Measurements from ENCODE around the gene TPK1.

Gene TPK1

DNA sequence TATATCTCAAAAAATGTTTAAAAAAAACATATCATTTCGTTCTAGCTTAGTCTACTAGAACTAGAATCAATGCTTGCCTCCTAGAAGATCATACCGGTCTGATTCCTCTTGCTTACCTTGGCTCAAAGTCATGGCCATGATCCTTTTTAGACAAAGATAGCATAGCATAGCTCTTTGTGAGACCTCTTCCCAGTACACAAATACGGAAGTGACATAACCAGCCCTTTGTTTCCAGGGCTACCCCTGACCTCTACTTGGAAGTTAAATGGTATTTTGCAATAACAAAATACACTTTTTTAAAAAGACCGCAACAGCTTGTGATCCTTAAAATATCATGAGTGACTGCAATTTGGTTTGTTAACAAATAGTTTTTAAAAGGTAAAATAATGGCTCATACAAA is 301.7 kb downstream of the TPK1 start:
- peaks cover 4% of the 10 kb centered on the region for H3K9me3 ChIP-seq (ENCODE audit: severe bottlenecking)

DNA sequence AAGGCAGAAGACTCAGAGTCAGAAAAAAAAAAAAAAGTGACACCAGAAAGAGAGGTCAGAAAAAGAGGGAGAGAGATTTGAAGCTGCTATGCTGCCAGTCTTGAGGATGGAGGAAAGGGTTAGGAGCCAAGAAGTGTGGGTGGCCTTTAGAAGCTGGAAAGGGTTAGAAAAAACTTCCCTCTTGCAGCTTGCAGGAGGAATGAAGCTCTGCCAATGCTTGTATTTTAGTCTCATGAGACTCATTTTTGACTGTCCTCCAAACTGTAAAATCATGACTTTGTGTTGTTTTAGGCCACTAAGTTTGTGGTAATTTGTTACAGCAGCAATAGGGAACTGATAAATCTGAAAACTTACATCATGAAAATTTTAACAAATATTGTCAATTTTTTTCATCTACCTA is 304.7 kb downstream of the TPK1 start:
- Histone ChIP-seq H3K27ac (peak overlapping the region; percentile 59), H3K4me3 (ENCODE audit: low read depth, low read length) (no peak overlapping the region), H3K27me3 (ENCODE audit: insufficient read depth, low read depth, severe bottlenecking) (no peaks in the 10 kb centered on the region), H3K9me3 (ENCODE audit: severe bottlenecking) (peaks cover 4% of the 10 kb centered on the region), H3K36me3 (no peaks in the 10 kb centered on the region)
- DNase-seq, result no peak
- TF ChIP-seq, protein P1, sequence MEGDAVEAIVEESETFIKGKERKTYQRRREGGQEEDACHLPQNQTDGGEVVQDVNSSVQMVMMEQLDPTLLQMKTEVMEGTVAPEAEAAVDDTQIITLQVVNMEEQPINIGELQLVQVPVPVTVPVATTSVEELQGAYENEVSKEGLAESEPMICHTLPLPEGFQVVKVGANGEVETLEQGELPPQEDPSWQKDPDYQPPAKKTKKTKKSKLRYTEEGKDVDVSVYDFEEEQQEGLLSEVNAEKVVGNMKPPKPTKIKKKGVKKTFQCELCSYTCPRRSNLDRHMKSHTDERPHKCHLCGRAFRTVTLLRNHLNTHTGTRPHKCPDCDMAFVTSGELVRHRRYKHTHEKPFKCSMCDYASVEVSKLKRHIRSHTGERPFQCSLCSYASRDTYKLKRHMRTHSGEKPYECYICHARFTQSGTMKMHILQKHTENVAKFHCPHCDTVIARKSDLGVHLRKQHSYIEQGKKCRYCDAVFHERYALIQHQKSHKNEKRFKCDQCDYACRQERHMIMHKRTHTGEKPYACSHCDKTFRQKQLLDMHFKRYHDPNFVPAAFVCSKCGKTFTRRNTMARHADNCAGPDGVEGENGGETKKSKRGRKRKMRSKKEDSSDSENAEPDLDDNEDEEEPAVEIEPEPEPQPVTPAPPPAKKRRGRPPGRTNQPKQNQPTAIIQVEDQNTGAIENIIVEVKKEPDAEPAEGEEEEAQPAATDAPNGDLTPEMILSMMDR (IDR thresholded peaks at IDR 0.05; ENCODE audit: low read depth, low read length), result no peak

More for the DNA sequence above, 301.7 kb downstream of the TPK1 start:
- DNase-seq, result no peak
- Histone ChIP-seq H3K36me3 (no peaks in the 10 kb centered on the region), H3K27me3 (ENCODE audit: insufficient read depth, low read depth, severe bottlenecking) (no peaks in the 10 kb centered on the region), H3K4me3 (ENCODE audit: low read depth, low read length) (no peak overlapping the region), H3K27ac (no peak overlapping the region)
- TF ChIP-seq, protein P1 (IDR thresholded peaks at IDR 0.05; ENCODE audit: low read depth, low read length), result no peak

DNA sequence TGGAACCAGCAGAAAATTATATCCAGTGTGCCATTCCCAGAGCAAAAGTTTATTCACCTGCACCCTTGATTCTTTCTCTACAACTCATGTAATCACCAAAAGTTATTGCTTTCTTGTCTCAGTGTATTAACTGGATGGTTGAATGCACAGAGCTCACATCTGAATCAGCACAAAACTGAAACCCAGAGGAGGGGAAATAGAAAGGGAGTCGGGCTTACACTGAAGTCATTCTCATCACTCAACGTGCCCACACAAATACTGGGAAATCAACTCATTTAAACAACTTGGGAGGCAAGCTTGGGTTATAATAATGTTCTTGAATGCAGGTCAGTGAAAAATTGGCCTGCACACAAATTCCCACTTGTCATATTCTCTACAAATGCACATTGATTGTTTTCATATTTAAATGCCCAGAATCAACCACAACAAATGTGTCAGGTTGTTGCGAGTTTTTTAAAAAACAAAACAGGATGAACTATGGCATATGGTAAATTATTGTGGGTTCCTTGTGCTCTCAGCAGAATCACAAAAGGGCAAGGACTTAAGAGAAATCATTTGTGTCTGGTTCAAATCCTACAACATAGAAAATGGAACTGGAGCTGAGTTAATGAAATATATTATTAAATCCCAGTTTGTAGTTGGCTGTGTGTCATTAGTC is 306.5 kb downstream of the TPK1 start:
- H3K36me3 ChIP-seq, result no peaks in the 10 kb centered on the region
- H3K4me3 ChIP-seq (ENCODE audit: low read depth, low read length), result no peak overlapping the region
- TF ChIP-seq, protein P1 (IDR thresholded peaks at IDR 0.05; ENCODE audit: low read depth, low read length), result no peak
- no peak overlapping the region; the same call in 1 of the 2 replicates for H3K27ac ChIP-seq
- H3K27me3 ChIP-seq (ENCODE audit: insufficient read depth, low read depth, severe bottlenecking), result no peaks in the 10 kb centered on the region
- peaks cover 4% of the 10 kb centered on the region for H3K9me3 ChIP-seq (ENCODE audit: severe bottlenecking)
- DNase-seq, result no peak

DNA sequence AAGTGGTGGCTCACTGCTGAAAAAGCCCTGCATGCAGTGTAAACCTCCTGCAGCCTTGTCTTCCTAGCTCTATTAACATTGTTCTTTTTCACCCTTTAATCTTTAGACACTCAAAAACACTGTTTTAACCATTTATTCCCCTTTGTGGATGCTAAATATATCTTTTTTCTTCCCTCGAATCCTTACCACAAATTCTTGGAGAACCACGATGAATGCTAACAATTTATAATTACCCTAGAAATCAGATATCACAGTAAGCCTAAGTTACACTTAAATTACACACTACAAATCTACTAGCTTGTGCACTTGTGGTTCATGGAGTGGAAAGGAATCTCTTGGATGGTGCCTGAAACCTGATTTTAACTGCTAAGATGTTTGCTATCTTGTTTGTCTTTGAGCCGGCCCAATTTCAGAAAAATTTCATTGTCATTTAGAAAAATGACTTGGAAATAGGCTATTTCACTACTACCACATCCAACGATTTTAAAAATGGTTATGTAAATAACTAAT is 307.3 kb downstream of the TPK1 start:
- no peaks in the 10 kb centered on the region for H3K9me3 ChIP-seq (ENCODE audit: severe bottlenecking)
- no peak for DNase-seq

DNA sequence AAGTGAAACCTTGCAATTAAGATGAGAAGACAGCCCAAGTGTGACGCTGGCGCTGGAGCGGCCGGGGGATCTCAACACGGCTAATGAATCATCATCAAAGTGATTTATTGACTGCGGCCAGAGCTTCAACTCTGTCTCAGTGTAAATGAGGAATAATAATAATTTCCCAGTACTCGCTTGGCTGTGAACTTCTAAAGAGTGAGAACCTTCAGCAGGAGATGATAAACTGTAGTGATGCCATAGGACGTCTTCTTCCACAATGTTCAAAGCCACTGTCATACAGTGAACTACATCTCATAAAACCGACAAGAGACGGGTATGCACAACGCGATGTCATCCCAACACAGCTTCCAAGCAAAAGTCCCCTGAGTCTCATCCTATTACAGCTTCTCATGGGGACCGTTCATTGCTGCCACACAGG is 308.8 kb downstream of the TPK1 start:
- H3K4me3 ChIP-seq (ENCODE audit: low read depth, low read length), result no peak overlapping the region
- no peaks in the 10 kb centered on the region for H3K27me3 ChIP-seq (ENCODE audit: insufficient read depth, low read depth, severe bottlenecking)
- H3K9me3 ChIP-seq (ENCODE audit: severe bottlenecking), result no peaks in the 10 kb centered on the region
- H3K36me3 ChIP-seq, result no peaks in the 10 kb centered on the region
- TF ChIP-seq, protein P1 (IDR thresholded peaks at IDR 0.05; ENCODE audit: low read depth, low read length), result no peak
- no peak for DNase-seq
- no peak overlapping the region for H3K27ac ChIP-seq

More for the DNA sequence above, 307.3 kb downstream of the TPK1 start:
- Histone ChIP-seq H3K27ac (no peak overlapping the region), H3K36me3 (no peaks in the 10 kb centered on the region), H3K4me3 (ENCODE audit: low read depth, low read length) (no peak overlapping the region), H3K27me3 (ENCODE audit: insufficient read depth, low read depth, severe bottlenecking) (no peaks in the 10 kb centered on the region)
- TF ChIP-seq, protein P1 (IDR thresholded peaks at IDR 0.05; ENCODE audit: low read depth, low read length), result no peak

DNA sequence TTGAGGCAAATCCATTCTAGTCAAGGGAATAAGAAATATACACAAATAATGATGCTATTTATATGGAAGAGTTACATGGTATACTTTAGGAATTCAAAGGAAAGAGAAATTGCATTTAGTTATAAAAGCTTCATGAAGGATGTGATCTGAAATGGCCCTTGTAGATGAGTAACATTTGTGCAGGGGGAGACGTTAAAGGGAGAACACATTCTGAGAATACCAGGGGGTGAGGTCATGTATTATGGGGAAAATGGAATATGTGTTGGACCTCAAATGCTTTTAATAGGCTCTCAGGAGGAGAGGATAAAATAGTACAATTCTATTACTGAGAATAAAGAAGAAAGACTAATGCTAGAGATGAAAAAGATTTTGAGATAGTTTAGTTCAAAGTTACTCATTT is 309.9 kb downstream of the TPK1 start:
- Histone ChIP-seq H3K4me3 (ENCODE audit: low read depth, low read length) (no peak overlapping the region), H3K36me3 (no peaks in the 10 kb centered on the region), H3K9me3 (ENCODE audit: severe bottlenecking) (no peaks in the 10 kb centered on the region), H3K27ac (no peak overlapping the region), H3K27me3 (ENCODE audit: insufficient read depth, low read depth, severe bottlenecking) (no peaks in the 10 kb centered on the region)
- DNase-seq, result no peak
- TF ChIP-seq, protein P1 (IDR thresholded peaks at IDR 0.05; ENCODE audit: low read depth, low read length), result no peak

Measured in WERI-Rb-1 (cell line).